ENCODE results near the gene NKAIN1.
"Not testable (repeated sequence)": the region's sequence is repeated elsewhere in the genome, so short reads cannot be mapped to it uniquely, and the experiment has no call there.

The NKAIN1 gene

GRCh38 chr1:31148409-31148808 lies 91.3 kb downstream of the NKAIN1 start:
- no peak for DNase-seq

GRCh38 chr1:31145648-31146047 lies 94.0 kb downstream of the NKAIN1 start:
- no peak for DNase-seq

DNA sequence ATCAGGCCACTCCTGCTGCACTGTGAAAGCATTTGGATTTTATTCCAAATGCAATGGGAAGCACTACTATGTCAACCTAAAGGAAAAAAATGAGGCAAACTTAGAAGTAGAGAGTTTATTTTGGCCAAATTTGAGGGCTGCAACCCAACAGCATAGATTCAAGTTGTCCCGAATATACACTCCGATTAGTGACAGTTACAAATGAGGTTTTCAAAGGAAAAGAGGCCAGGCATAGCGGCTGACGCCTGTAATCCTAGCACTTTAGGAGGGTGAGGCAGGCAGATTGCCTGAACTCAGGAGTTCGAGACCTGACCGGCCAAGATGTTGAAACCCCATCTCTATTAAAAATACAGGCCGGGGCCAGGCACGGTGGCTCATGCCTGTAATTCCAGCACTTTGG lies 95.2 kb downstream of the NKAIN1 start:
- DNase-seq = no peak

GRCh38 chr1:31143455-31143854 lies 96.2 kb downstream of the NKAIN1 start:
- DNase-seq = no peak

- no peak for DNase-seq
Observed at GRCh38 chr1:31142406-31142805, 97.3 kb downstream of the NKAIN1 start.

GRCh38 chr1:31140299-31140698 lies 99.4 kb downstream of the NKAIN1 start:
- no peak for DNase-seq

GRCh38 chr1:31138797-31139521 lies 100.7 kb downstream of the NKAIN1 start:
- DNase-seq = not testable (repeated sequence)

- DNase-seq = not testable (repeated sequence)
Observed at GRCh38 chr1:31137873-31138272, 101.8 kb downstream of the NKAIN1 start.

GRCh38 chr1:31135973-31136600 lies 103.6 kb downstream of the NKAIN1 start:
- DNase-seq = no peak

GRCh38 chr1:31133368-31133767 lies 106.3 kb downstream of the NKAIN1 start:
- DNase-seq = no peak
